ENCODE data around the gene COL4A4.
"Not testable (repeated sequence)": the region's sequence is repeated elsewhere in the genome, so short reads cannot be mapped to it uniquely, and the experiment has no call there.

Gene COL4A4

DNA sequence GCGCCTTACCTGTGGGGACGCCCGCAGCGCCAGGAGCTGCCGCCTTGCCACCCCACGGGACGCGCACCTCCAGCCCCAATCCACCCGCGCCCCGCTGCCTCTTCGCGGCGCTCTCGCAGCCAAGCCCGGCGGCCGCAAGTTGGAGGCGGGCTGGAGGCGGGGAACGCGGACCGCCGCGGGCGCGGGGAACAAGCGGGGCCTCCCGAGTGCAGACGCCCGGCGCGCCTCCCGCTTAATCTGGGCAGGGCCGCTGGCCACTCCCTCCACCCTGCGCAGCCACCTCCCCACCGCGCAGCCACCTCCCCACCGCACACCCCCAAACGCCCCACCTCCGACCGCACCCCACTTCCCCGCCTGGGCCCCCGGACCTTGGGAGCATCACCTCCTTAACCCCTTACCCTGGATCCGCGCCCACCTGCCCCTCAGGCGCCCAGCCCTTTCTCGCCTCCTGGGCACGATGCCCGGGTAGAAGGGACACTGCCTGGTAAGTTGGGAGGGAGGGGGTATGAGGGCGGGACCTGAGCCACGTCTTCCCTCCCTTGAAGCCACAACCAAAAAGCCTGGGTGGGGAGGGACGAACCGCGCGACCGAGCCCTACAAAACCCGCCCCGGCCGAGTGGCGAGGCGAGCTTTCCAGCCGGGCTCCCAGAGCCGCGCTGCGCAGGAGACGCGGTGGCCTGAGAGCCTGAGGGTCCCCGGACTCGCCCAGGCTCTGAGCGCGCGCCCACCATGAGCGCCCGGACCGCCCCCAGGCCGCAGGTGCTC lies at the start of gene COL4A4, which contains the start of gene COL4A3:
Gene COL4A4 (minus strand): TSS at position 208 of the 765 bp plus-strand sequence. CDS start 16,722 bp downstream, outside the sequence.
Gene COL4A3 (plus strand): TSS at position 627 of the 765 bp plus-strand sequence. CDS start 103 bp downstream, at position 730.
- DNase-seq (ENCODE audit: low read depth in 2 of 2), result no peak

DNA sequence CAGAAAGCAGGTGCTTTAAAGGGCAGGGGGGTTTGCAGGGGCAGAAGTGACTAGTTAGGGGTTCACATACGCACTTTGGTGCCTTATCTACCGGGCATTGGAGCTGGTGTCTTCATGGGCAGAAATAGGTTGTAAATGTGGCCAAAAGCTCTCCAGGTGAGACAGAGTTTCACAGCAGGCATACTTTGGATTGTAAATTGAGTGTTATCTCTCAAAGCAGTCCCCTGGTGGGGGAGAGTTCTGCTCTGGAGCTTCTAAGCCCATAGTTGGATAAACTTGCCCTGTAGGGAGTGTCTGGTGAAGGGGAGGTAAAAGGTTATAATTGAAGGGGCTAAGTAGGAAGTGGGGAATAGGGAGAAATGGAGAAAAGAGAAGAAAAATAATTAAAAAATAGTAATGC lies 43.6 kb upstream of the COL4A4 start:
- DNase-seq (ENCODE audit: low read depth in 2 of 2), result no peak

DNA sequence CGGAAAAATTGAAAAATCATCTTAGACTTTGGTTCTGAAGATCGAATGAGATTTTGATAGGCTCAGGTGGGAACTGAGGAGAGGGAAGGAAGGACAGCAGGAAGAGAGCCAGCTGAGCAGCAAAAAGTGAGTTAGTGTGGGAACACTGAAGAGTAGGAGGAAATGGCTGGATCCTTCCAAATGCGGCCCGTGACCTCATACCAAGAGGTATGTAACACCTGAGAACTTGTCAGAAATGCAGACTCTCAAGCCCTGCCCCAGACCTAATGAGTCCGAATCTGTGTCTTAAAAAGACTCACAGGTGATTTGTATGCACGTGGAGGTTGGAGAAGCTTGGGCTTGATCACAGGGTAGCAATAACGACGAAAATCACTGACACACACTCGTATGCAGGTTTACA lies 42.4 kb upstream of the COL4A4 start:
- DNase-seq (ENCODE audit: low read depth in 2 of 2), result no peak

DNA sequence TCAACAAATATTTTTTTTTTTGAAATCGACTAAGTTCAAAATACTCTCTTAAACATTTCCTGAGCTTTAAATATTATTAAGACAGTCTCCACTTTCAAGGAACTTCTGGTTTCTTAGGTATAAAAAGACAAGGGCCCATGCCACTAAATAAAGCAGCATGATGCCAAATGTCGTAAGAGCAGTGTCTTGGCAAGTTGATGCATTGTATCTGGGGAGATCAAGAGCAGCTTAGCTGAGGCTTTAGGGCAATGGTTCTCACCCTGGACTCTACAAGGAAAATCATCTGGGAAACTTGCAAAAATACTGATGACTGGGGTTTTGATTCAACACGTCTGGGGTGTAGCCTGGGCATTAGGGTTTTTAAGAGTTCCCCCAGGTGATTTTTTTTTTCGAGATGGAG lies 41.7 kb upstream of the COL4A4 start:
- DNase-seq (ENCODE audit: low read depth in 2 of 2), result no peak

DNA sequence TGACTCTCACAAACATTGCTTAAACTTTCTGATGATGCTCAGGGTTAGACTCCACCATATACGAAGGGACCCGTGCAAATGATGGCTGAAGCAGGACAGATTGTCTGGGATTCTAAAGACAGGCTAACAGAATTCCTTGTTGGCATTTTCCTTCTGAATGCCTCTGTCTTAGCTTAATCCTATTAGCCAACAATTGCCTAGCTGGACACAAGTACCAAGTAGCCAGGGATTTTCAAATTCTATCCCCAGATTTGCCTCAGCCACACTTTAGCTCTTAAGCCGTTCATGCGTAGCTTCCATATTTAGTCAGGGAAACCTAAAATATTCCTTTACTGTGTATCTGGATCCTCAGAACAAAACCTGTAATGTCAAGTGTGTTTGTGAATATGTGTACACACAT lies 40.4 kb upstream of the COL4A4 start:
- DNase-seq (ENCODE audit: low read depth in 2 of 2), result no peak

DNA sequence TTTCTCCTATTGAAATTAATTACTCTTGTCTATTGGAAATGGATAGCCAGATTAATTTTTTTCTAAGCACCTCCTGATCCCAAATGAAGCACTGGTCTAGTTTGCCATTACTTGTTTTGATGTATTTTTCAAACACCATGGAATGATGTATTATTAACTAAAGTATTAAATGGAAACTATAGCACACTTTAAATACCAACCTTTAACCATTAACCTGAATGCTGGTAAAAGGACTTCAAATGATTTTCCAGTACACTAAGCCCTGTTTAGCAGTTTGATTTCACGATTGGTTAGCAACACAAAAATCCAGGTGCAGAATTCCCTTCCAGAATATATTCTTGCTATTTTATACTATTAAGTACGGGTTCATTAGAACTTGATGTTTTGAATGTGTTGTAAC lies 37.8 kb upstream of the COL4A4 start:
- DNase-seq (ENCODE audit: low read depth in 2 of 2), result no peak

DNA sequence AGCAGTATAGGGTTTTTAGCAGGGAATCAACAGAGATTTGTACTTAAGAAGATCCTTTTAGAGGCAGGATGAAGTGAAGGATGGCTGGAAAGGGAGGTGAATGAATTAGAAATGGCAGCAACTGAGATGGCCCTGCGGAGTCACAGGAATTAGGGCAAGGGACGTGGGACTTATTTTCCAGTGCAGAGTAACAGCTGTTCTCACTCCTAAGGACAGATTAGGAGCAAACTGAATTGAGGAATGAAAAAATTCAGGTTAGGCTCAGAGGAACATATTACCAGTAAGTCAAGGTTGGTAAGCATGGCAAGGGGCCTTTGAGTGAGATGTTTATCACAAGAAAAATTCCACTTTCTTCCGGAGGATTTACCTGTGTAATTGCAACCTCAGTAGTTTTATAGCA lies 34.9 kb upstream of the COL4A4 start:
- no peak for DNase-seq (ENCODE audit: low read depth in 2 of 2)

DNA sequence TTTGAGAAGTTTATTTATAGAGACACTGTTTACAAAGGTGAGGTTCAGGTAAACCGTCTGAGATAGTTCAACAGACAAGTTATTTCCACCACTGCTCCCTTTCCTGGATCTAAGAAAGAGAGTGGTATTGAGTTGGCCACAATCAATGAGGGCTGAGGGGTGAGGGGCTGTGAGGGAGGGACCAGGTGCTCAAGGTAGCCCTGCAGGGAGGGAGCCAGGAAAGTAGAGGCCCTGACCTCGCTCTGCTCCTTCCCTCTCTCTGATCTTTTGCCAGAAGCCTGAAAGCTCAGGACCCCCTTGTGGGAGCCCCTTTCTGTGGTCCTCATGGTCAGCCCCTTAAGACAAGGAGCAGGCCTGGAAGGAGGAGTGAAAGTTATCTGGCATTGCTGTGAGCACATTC lies 30.2 kb upstream of the COL4A4 start:
- DNase-seq (ENCODE audit: low read depth in 2 of 2), result no peak

DNA sequence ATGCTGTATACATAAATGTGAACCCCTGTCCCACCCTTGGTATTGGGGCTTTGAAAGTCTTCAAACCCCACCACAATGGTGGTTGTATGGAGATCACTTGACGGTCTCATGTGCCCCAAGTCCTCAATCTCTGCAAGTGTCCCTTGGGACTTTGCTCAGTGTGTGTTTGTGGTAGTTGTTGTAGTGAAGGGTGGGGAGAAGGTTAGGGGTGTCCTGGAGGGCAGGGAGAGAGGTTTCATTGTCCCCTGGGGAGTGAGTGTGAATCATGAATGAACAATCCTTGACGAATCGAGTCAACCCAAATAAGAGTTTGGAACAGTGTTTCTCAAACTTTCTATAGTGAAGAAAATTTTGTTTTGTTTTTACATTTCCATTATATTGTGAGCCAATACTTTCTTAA lies 28.5 kb upstream of the COL4A4 start:
- no peak for DNase-seq (ENCODE audit: low read depth in 2 of 2)

DNA sequence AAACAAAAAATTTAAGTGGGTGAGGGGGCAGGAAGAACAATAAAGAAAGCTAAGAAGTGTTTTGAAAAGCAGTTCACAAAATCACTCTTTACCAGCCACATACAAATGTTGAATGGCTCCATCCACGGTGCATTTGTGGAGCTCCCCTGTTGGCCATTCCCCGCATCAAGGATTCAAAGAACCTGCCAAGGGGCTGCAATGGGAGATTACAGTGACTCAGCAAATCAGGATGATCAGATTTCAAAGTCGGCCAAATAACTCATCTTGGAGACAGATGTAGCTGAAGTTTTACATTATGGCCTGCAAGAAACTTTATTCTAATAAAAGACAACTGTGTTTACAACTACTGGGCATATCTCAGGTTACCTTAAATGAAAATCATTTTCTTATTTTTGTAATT lies 27.4 kb upstream of the COL4A4 start:
- no peak for DNase-seq (ENCODE audit: low read depth in 2 of 2)

DNA sequence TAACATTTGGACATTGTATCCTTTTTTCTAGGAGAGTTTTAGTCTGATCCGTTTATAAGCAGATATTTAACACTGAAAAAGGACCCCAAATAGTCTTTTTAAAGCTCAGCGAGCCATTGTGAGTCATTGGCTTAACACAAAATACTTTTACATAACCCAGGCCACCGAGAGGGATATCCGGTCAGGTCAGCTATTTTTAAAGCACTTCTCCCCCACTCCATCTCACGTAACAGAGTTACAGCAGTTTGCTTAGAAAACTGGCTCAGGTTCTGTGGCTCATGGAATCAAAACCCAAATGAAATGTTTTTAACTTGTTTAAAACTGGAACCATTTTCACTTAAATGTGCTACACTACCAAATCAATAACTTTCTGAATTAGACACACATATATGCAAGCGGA lies 24.3 kb upstream of the COL4A4 start:
- no peak for DNase-seq (ENCODE audit: low read depth in 2 of 2)

DNA sequence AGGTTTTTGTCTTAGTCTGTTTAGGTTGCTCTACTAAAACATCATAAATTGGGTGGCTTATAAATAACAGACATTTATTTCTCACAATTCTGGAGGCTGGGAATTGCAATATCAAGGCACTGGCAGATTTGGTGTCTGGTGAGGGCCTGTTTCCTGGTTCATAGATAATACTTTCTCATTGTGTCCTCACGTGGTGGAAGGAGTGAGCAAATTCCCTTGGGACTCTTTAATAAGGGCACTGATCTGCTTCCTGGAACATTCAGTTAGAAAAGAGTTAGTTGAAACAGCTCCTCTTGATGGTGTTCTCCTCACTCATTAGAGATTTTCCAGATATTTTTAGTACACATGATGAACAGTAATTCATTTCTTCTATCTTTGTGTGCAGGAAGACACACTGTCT lies 22.7 kb upstream of the COL4A4 start:
- no peak for DNase-seq (ENCODE audit: low read depth in 2 of 2)

DNA sequence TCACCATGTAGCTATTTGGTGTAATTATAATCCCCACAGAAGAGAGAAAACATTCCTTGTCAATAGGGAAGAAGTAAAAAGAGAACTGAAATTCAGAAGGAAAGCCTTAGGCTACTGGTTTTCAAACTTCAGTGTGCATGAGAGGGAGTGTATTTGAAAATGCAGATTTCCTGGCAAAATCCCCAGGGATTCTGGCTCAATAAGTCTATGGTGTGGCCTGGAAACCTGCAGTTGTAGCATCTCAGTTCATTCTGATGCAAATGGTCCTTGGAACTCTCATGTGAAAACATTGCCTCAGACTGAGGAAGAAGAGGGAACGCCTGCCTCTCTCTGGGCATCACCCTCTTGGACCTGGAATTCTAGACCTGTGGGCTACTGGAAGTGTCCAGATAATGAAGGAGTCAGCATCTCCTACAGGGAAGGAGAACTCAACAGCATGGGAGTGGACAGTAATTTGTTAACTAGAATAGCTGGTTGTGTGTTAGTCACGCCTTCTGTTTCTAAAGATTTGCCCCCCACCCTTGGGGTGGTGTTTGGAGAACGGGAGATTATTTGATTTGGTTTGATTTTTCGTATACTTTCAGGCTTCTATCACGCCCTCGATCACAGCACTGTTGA lies 21.7 kb upstream of the COL4A4 start:
- DNase-seq (ENCODE audit: low read depth in 2 of 2), result no peak

DNA sequence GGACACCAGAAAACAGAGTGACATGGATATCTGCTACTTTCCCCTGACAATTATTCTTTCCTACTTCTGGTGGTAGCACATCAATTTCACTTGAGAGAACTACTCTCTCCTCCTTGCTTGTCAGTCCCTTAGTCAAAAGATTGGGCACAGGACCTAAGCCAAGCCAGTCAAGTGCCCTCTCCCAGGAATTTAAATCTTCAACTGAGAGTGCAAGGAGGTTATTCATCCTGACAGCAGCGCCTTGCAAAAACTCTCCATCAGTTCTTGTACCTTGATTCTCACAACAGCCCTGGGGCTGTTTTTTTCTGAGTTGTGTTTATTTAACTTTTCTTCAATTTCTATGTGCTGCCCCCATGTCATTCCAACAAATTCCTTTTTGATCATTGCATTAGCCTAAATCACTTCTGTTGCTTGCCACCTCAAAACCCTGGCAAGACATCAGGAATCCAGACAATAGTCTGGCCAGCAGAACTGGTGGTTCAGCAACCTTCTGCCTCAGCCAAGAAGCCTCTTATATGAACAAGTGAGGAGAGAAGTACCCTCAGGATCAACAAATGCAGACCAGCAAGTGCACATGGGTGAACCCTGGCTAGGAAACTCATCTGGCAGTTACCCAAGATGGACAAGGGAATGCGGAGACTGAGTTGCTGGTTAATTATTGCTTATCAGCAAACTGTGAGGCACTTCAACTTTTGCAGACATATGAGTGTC lies 19.8 kb upstream of the COL4A4 start:
- DNase-seq (ENCODE audit: low read depth in 2 of 2), result no peak

DNA sequence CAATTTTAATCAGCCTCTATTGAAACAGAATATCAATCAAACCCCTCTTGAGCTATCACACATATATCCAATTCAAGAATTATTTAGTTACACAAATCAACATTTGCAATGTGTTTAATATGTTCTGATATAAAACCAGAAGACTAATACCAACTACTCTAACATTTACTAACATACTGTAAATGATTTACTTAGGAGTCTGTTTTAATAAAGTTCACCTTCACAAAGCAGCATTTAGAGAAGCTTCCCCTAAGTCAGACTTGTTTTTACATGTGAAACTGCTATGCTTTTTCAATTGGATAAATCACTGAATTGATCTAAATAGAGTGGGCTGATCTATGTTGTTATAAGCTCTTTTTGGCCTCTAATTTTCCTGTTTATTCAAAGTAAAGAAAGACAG lies 18.8 kb upstream of the COL4A4 start:
- no peak for DNase-seq (ENCODE audit: low read depth in 2 of 2)

DNA sequence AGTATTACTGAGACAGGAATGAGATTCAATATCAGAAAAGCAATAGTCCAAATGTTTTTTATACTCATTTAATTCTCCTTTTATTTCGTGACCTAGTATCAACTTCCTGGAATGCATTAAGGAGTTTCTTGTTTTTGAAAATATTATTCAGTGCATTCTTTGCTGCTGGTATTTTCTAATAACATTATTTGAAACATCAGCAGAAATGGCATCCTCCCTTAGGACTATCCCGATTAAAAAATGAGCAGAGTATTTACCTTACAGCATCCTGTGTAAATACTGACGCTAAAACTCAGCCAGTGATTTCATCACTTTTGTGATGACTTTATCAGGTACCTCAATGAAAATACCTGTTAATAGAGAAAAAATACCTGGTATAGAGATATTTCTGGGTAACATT lies 16.8 kb upstream of the COL4A4 start:
- no peak for DNase-seq (ENCODE audit: low read depth in 2 of 2)

DNA sequence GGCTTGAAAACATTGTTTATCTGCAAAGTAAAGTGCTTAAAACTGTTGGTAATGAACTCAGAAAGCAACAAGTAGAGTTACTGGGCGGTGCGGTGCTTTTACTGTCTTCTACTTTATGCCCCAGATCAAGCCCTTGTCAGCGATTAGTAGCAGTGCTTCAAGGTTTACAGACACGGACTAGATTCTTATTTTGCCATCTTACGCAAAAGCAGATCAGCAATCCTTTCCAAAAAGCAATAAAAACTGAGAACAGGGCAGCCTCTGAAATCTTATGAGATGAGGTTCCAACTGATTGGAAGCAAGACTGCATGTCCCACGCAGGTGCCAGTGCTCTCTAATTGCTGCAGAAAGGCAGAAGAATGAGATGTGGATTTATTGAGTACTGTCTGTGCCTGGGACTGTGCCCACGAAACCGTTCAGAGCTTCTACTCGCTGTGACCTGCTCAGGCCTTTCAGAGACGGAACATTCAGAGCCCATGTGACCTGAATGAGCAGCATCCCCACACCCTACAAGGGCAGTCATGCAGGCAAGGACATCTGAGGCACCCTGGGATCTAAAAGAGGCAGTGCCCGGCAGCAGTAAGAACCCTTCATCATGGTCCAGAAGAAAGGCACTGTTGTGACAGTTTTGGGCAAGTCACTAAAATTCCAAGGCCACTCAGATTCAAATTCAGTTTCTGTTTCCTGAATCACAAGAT lies 16.1 kb upstream of the COL4A4 start:
- no peak for DNase-seq (ENCODE audit: low read depth in 2 of 2)

DNA sequence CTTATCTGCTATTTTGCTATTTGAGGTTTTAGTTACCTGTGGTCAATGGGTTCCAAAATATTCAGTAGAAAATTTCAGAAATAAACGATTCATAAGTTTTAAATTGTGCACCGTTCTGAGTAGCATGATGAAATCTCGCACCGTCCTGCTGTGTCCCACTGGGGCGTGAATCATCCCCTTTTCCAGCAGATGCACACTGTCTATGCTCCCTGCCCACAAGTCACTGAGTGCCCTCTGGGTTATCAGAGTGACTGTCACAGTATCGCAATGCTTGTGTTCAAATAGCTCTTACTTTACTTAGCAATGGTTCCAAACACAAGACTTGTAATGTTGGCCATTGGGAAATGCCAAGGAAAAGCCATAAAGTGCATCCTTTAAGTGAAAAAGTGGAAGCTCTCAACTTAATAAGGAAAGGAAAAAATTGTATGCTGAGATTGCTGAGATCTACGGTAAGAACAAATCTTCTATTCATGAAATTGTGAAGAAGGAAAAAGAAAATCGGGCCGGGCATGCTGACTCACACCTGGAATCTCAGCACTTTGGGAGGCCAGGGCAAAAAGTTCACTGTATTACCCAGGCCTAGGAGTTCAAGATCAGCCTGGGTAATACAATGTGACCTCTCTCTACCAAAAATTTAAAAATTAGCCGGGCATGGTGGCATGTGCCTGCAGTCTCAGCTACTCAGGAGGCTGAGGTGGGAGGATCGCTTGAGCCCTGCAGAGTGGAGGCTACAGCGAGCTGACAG lies 13.8 kb upstream of the COL4A4 start:
- no peak for DNase-seq (ENCODE audit: low read depth in 2 of 2)

DNA sequence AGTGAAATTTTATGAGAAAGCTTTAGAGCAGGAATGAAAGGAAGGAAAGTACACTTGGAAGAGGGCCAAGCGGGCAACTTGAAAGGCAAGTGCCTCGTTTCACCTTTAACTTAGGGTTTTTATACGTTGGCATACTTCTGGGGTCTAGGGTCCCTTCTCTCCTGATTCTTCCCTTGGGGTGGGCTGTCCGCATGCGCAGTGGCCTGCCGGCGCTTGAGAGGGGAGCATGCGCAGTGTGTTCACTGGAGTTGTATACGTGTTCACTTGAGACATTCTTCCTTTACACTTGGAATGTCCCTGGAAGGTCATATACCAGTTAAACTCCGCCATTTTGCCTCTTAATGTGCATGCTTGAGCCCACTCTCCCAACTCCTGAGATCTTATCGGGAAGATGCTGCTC lies 7.8 kb upstream of the COL4A4 start:
- not testable (repeated sequence) for DNase-seq (ENCODE audit: low read depth in 2 of 2)

DNA sequence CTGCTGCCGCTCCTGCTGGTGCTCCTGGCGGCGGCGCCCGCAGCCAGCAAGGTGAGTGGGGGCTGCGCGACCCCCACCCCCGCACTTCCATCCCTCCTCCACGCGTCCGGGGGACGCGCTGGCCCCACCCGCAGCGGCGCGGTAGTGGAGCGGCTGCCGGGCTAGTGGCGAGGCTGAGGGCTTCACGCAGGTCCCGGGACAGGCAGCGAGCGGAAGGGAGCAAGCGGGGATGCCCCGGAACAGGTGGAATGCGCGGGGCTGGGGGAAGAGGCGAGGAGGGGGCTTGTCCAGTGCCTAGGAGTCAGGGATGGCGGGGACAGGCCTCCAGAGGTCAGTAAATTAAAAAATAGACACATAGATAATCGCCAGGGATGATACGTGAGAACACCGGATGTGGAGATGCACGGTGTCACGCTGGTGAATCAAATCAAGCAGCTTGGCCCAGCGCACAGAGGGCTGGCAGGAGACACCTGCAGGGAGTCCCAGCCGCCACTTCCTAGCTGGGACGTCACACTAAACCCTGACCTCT lies 822 bp upstream of the COL4A4 start:
- DNase-seq (ENCODE audit: low read depth in 2 of 2), result no peak

DNA sequence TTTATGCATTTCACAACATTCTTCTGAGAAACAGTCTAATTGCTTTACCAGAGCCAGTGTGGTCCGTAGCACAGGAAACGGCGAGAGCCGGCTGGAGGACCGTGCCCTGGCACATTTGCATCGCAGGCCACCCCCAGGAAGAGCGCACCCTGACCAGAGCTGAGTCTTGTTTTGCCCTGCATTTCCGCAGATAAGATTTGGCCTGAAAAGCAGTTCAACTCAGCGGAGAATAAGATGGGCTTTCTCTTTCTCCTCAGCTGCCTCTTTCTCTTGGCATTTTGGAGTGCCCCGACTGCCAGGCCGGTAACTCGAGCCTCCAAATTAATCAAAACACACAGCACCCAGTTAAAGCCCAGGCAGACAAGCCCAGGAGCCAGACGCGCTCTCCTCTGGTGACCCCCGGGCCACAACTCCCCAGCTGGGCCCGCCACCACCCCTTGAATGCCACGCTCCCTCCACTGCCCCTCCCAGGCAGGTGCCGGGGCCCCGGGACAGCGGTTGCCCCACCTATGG lies 464 bp downstream of the COL4A4 start:
- DNase-seq (ENCODE audit: low read depth in 2 of 2), result no peak
